ENCODE data around the gene ATXN10.

Gene ATXN10

GRCh38 chr22:45823336-45823735 is 151.7 kb downstream of the ATXN10 start:
- no peak for DNase-seq (ENCODE audit: low read depth in 2 of 2)

DNA sequence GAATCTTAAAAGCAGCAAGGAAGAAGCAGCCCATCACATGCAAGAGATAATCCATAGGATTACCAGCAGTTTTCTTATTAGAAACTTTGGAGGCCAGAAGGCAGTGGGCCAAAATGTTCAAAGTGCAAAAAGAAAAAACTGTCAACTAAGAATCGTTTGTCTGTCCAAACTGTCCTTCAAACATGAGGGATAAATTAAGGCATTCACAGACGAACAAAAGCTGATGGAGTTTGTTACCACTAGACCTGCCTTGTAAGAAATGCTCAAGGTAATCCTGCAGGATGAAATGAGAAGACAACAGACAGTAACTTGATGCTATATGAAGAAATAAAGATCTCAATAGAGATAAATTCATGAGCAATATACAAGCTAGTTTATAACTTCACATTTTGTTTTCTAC is 154.9 kb downstream of the ATXN10 start:
- no peak for DNase-seq (ENCODE audit: low read depth in 2 of 2)

- DNase-seq (ENCODE audit: low read depth in 2 of 2): no peak
These were observed 157.2 kb downstream of the ATXN10 start for GRCh38 chr22:45828841-45829240.

- no peak for DNase-seq (ENCODE audit: low read depth in 2 of 2)
These were observed 159.1 kb downstream of the ATXN10 start for GRCh38 chr22:45830531-45831245.

GRCh38 chr22:45831394-45831793 is 159.8 kb downstream of the ATXN10 start:
- no peak for DNase-seq (ENCODE audit: low read depth in 2 of 2)

GRCh38 chr22:45832180-45832579 is 160.5 kb downstream of the ATXN10 start:
- DNase-seq (ENCODE audit: low read depth in 2 of 2): no peak

GRCh38 chr22:45832959-45833580 is 161.4 kb downstream of the ATXN10 start:
- no peak for DNase-seq (ENCODE audit: low read depth in 2 of 2)

- no peak for DNase-seq (ENCODE audit: low read depth in 2 of 2)
These were observed 162.0 kb downstream of the ATXN10 start for GRCh38 chr22:45833613-45834012.

DNA sequence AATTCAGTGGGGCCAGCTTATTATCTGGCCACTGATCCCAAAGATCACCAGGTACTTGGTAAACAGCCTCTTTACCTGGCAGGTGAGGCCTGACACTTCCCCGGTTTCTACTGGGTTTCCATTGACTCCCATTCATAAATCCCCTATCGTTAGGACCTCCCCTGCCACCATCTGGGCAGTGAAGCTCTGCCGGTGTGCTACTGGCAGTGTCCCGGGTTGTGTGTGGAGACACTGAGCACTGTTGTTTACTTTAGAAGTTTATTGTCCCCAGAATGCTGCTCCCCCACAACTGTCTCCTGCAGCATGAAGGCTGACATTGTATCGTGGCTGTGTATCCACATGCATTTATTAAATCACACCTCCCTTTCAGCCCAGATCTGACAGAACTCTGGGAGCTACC is 162.6 kb downstream of the ATXN10 start:
- DNase-seq (ENCODE audit: low read depth in 2 of 2): no peak

GRCh38 chr22:45834795-45835194 is 163.2 kb downstream of the ATXN10 start:
- no peak for DNase-seq (ENCODE audit: low read depth in 2 of 2)

DNA sequence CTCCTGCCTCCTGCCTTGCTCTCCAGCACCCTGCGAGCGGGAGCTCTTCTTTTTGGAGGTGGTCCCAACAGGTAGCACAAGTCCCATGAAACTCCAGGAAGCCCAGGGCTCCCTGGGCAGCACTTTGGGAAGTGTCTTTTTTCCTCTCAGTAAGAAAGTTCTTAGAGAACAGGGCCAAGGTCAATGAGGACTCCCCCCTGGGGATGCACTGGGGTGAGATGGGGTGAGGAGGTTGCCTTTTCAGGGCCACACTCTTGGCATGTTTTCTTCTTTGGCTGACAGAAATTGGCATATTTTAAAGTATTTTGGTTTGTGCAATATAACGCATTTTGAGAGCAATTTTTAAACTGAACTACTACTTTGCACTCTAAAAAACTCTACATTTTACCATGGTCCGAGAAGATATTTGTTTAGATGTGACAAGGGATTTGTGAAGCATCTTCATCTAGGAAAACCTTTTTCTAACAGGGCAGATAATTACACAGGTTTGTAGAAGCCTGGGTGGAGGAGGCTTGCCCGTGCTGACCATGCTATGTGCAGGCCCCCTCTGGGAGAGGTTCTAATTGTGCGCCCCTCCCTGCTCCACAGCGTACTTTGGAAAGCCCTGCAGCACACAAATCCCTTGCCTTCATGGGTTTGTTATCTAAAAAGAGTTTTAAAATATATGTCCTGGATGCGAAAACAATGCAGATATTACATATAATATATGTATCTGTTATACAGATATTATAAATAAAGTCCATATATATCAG is 165.0 kb downstream of the ATXN10 start:
- no peak for DNase-seq (ENCODE audit: low read depth in 2 of 2)

- DNase-seq (ENCODE audit: low read depth in 2 of 2): no peak
These were observed 165.9 kb downstream of the ATXN10 start for GRCh38 chr22:45837508-45837907.

DNA sequence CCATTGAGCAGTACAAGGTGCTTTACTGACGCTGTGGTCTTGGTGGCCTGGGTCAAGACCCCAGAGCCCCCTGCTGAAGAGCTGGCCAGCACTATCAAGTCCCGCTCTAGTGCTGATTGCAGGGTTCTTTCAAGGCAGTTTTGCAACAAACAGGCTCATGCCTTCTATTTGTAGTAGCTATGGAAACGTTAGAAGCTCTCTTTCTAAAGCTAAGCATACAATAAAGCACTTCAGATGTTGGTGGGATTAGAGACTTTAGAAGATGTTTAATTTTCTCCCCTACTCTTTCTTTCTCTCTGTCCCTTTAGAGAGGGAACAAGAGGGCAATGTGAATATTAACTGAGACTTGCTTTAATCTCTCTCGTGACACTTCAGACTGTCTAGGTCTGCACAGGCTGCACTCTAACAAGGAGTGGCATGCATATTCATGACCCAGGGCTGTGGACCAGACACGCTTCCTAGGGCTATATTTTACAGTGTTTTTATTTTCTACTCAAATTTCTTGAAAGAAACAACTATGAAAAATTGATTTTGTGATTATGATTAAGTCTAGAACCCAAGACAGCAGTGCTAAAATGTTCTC is 166.8 kb downstream of the ATXN10 start:
- no peak for DNase-seq (ENCODE audit: low read depth in 2 of 2)

DNA sequence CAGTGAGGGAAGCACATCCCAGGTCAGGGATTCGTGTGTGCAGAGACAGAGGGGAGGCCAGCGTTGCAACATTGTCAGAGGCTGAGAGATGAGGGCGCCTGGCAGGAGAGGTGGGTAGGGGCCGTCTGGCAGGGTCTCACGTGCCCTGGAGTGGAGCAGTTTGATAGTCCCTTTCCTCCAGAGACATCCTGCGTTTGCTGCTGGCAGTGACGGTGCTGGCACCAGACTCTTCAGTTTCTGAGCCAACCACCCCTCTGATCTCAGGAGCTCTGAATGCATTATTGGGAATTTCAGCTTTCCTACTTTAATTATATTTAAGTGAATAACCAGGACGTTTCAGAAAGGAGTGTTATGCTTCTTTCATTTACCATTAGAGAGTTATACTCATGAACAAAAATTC is 168.8 kb downstream of the ATXN10 start:
- DNase-seq (ENCODE audit: low read depth in 2 of 2): no peak

DNA sequence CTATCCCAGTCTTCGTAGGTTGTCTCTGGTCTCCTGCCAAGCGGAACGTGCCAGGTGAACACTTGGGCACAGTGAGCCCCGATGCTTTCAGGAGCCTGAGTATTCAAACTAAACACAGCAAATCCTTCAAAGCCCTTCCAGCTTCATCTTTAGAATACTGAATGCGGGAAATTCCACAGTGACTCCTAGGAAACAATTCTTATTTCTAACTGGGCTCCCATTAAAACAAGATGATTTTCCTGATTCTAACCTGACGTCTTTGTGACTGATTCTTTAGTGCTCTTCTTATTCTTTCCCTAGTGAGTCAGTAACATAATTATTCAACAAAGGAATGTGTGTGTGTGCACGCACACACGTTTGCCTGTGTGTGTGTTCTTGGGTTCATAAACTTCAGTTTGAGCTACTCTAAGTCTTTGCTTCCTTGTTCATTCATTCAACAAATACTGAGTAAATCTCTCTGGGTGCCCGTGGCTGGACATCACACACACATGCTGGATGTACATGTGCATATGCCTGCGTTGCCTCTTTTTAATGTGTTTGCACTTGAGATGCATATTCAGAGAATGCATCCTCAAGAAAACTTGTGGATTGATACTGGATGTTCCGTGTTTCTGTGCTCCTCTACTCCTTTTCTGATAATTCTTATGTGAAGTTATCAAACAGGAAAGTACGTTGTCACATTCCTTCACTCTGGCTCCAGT is 170.8 kb downstream of the ATXN10 start:
- DNase-seq (ENCODE audit: low read depth in 2 of 2): no peak

GRCh38 chr22:45843031-45843430 is 171.4 kb downstream of the ATXN10 start:
- DNase-seq (ENCODE audit: low read depth in 2 of 2): no peak

DNA sequence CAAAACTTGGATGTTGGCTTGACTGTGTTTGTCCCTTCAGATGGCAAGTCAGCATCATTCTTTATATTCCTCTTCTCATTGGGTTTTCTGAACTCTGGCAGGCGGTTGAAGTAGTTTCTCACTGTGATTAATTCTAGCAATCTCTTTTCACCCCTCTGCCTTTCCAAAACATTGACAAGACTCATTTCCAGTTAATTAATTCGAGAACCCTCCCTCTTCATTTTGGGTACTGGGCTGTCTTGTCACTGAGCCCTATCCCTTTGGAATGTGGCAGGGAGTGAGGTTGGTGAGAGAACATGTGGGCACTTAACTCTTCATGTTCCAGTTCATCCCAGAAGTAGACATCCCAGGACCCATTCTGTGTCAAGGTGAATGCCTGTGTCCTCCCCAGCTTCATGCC is 172.4 kb downstream of the ATXN10 start:
- DNase-seq (ENCODE audit: low read depth in 2 of 2): no peak

DNA sequence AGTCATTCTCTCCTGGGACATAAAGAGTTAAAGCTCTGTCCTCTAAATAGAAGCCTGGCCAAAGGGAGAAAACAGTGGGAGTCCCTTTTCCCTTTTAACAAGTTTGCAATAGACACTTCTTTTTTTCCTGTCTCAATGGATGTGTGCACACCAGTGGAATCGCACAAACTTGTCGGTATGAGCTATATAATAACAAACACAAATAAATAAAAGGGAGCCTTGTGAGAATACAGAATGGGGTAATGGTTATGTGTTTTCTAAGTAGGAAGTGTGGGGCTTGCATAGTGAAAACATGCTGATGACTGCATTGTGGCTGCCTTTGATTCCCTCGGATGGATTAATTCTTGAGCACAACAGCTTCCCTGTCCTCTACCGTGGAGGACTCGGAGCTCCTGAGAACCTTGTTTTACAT is 173.4 kb downstream of the ATXN10 start:
- DNase-seq (ENCODE audit: low read depth in 2 of 2): no peak

GRCh38 chr22:45846952-45847351 is 175.3 kb downstream of the ATXN10 start:
- DNase-seq (ENCODE audit: low read depth in 2 of 2): no peak

DNA sequence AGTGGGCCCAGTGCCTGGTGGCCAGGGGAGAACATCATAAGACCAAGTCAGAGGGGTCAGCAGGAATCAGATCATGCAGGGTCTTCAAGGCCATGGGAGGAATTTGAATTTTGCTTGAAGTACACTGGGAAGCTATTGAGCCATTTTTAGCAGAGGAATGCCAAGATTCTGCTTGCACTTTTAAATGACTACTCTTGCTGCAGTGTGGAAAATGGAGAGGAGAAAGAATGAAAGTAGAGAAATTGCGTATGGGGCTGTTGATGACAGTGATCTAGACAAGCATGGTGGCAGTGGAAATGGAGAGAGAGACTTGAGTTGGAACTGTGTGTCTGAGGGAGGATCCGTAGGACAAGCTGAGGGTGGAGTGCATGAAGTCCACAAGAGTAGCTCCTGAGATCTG is 177.3 kb downstream of the ATXN10 start:
- no peak for DNase-seq (ENCODE audit: low read depth in 2 of 2)

DNA sequence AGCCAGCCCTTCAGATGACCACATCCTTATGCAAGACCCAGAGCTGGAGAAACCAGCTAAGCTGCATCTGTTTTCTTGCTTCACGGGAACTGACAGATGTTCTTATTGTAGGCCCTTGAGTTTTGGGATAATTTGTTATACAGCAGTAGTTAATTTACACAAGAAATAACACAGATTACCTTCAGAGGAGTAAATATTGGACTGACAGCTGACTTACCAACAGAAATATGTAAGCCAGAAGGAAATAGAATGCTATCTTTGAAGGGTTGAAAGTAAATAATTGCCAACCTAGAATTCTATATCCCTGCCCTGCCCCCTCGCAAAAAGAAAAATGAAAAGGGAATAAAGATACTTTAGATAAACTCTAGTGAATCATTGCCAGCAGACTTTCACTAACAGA is 181.2 kb downstream of the ATXN10 start:
- DNase-seq (ENCODE audit: low read depth in 2 of 2): no peak

GRCh38 chr22:45855961-45856360 is 184.3 kb downstream of the ATXN10 start:
- DNase-seq (ENCODE audit: low read depth in 2 of 2): no peak

Measured in stimulated activated CD8-positive, alpha-beta memory T cell treated with anti-CD3 and anti-CD28 coated beads, Interleukin-7, amount 100 ng/mL, for 1 hour (primary cell).